HG03469 (cell line): ENCODE measurements around the gene ZDHHC17.
A peak's percentile ranks its signal among the peaks of the same experiment; 100 is the strongest.
"Not testable (repeated sequence)": the region's sequence is repeated elsewhere in the genome, so short reads cannot be mapped to it uniquely, and the experiment has no call there.

Experiments used
- ATAC-seq: cut with Tn5 transposase; IDR thresholded peaks from one replicate; pipeline ENCODE4 v1.9.1; 2021; ENCODE audit warnings: mild to moderate bottlenecking, moderate library complexity, moderate number of reproducible peaks; ENCODE audit not compliant: unreplicated experiment

ZDHHC17 gene

DNA sequence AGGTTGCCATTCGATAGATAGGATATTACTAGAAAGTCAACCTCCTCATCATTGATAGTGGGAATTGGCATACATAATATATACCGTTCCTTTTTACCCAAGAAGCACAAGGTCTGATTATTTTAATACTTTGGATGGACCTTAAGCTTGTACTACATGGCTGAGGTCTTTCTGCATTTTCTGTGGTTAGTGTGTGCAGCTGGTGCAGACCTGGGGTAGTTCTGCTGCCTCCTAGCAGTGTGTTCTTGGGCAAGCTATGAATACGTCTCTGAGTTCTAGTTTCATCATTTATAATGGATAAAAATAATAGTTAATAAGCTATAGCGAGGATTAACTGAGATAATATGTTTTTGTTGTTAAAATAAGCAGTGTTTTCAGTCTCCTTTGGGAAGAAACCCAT, 2.2 kb downstream of the ZDHHC17 start:
- ATAC-seq: no peak

DNA sequence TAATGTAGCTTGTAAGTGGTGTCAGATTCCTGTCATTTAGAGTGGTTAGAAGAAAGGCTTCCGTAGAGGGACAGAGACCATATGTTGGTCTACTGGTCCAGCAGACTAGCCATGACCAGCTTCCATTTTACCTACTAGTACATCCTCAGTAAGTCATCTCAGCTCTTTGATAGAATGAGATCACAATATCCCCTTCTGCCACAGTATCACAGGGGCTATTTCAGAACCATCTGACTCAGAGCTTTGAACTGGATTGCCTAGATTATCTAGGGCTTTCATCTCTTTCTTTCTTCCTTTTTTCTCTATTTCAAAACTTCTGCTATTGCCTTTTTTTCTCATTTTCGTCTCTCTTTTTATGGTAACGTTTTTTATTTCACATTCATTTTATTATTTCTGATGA, 4.7 kb downstream of the ZDHHC17 start:
- no peak for ATAC-seq

DNA sequence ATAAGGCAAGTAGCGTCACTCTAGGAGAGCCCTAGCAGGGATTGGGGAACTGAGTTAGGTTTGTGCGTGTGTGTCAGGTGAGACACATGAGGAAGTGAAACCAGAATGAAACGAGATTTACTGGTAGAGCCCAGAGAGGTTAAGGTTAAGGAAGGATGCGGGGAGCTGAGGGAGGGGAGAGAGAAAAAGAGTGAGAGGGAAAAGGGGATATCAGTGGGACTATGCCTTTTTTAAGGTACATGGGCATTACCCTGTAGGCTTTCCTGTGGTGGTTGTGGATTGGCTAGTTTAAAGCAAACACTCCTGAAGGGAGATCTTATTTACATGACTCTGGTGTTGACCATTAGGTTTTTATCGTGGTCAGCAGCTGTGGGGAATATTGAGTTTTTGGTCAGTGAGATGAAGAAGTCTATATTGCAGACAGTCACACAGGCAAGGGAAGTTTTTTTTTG, 13.9 kb downstream of the ZDHHC17 start:
- peak; percentile 100 for ATAC-seq

DNA sequence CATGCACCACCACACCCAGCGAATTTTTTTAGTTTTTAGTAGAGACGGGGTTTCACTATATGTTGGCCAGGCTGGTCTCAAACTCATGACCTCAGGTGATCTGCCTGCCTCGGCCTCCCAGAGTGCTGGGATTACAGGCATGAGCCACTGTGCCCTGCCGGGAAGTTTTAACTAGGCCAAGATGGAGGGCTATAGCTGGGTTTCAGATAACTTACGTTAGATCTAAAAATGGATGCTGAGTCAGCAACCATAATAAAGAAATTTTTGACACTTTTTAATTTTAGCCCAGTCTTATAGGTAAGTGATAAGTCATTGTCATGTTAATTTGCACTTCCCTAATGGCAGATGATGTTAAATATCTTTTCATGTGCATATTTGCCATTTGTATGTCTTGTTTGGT, 14.4 kb downstream of the ZDHHC17 start:
- no peak for ATAC-seq

DNA sequence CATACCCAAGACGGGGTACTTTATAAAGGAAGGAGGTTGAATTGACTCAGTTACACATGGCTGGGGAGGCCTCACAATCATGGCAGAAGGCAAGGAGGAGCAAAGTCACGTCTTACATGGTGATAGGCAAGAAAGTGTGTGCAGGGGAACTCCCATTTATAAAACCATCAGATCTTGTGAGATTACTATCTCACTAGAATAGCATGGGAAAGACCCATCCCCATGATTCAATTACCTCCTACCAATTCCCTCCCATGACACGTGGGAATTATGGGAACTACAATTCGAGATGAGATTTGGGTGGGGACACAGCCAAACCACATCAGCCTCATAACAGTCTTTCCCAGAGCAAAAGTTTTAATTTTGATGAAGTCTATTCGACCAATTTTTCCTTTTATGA, 15.4 kb downstream of the ZDHHC17 start:
- not testable (repeated sequence) for ATAC-seq

DNA sequence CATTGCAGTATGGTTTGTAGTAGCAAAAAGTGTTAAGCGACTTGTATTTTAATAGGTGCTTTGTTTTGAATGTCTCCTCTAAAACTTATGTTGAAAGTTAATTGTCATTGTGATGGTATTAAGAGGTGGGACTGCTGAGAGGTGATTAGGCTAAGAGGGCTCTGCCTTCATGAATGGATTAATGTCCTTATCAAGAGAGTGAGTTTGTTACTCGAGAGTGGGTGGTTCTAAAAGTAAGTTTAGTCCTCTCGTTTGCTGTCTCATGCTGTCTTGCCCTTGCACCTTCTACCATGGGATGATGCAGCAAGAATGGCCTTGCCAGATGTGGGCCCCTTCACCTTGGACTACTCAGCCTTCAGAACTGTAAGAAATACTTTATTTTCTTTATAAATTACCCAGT, 17.4 kb downstream of the ZDHHC17 start:
- ATAC-seq: no peak

DNA sequence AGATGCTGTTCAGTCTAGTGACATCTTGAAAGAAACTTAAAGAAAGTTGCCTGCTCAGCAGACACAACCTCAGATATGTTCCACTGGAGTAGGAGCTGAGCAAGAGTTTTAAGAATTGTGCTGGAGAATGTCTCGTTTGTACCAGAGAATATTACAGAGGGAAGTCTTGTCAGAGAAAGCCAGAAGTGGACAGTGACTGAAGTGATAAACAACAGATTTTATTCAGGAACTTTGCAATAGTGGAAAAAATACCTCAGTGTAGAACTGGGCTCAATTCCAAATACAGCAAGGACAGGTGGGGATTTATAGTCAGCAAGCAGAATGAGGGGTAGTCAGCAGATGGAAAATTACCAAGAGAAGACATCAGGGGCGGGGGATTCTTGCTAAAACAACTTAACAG, 18.6 kb downstream of the ZDHHC17 start:
- no peak for ATAC-seq

DNA sequence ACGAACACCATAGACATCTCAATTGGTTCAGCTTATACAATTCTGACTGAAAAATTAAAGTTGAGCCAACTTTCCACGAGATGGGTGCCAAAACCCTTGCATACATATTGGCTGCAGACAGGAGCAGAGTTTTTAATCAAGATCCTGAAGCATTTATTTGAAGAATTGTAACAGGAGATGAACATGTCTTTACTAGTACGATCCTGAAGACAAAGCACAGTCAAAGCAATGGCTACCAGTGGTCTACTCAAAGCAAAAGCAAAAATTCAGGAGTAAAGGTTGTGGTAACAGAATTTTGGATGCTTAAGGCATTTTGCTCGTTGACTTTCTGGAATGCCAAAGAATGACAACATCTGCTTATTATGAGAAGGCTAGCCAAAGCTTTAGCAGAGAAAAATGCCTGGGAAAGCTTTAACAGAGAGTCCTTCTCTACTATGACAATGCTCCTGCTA, 20.7 kb downstream of the ZDHHC17 start:
- no peak for ATAC-seq

DNA sequence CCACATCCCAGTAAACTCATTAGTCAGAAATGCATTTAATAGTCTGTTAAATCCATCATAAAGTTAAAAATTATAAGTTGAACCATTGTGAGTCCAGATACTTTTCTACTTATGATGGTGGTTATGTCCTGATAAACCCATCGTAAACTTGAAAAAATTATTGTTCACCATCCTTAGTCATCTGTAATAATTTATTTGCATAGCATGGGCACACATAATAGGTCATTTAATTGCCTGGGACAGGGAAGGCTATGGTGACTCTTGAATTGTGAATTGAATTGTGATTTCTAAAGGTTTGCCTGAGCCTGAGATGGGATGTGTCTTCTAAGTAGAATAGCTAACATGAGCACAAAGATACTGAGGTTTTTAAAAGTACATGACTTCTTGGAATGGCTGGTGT, 21.5 kb downstream of the ZDHHC17 start:
- no peak for ATAC-seq

DNA sequence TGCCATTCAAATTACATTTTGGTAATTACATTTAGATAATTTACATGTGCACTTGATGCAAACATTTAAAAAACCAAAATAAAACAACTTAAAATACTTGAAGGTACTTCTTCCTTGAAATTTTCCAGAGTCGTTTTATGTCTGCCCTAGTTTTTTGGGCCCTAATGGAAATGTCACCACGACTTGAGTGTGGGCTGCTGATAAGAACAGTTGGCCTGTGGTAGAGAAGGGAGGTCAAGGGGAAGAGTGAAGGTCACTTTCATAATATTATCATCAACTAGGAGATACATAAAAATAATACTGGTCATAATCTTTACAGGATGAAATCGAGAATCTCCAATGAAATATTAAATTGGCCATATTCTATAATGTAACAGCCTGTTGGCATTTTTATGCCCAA, 23.1 kb downstream of the ZDHHC17 start:
- ATAC-seq: no peak

DNA sequence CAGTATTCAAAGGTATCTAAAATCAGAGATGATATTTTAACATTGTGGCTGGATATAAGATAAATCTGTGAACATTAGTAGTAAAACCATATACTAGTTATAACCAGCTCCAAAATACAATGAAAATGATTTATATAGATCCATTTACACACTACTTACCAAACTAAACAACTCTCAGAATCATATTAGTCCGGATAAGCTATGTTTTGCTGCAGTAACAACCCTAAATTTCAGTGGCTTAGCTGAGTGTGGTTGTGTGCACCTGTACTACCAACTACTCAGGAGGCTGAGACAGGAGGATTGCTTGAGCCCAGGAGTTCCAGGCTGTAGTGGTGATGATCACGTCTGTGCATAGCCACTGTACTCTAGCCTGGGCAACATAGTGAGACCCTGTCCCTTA, 23.8 kb downstream of the ZDHHC17 start:
- ATAC-seq: no peak

DNA sequence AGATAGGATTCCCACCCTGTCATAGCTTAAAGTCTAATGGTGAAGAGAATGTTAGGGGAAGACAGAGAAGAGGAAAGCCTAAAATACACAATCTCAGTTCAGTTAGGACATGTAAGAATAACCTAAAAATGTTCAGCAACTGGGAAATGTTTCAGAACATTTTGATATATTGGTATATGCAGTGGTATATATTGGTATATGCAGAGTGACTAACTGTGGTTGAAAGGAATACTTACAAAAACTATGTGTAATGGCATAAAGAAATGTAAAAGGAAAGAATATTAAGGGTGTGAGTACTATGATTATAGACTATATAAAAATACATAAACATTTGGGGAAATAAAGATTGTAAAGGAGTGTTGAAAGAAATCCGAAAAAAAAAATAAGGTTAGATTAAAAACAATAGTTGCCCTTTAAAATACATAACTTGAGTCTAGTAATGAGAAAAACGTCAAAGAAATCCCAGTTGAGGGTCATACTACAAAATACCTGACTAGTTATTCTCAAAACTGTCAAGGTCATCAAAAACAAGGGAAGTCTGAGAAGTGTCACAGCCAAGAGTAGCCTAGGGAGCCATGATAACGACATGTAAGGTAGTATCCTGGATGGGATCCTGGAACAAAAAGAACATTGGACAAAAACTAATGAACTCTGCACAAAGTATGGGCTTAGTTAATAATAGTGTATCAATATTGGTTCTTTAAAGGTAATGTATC, 25.6 kb downstream of the ZDHHC17 start:
- no peak for ATAC-seq

DNA sequence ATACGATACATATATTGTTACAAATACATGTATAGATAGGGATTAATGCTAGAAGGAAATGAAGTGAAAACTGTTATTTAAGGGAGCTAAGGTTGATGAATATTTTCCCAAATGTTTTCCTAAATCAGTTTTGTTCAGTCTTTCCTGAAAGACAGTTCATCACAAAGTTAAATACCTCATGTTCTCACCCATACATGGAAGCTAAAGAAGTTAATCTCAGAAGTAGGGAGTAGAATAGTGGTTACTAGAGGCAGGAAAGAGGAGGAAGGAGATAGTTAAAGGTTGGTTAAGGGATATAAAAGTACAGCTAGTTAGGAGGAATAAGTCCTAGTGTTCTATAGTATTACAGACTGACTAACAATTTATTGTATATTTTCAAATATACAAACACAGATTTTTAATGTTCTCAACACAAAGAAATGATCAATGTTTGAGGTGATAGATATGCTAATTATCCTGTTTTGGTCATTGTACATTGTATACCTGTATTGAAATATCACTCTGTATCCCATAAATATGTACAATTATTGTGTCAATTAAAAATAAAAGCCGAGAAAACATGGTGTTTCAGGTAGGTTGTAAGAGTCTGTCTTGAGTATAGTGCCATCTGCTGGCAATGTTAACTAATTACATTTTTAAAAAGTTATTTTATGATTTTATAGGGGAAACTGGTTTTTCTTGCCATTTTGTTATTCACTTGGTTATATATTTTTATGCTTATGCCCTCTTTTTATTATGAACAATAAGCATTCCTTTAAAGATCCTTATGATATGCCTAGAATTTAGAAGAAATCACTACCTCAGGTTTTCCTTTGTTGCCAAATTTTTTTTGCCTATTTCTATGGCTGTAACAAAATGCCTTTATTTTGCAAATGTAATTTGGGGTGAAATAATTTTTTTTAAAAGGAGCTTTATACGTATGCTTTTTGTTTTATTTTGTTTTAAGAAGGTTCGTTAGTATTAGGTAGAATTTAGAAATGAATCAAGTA, 26.9 kb downstream of the ZDHHC17 start:
- no peak for ATAC-seq

DNA sequence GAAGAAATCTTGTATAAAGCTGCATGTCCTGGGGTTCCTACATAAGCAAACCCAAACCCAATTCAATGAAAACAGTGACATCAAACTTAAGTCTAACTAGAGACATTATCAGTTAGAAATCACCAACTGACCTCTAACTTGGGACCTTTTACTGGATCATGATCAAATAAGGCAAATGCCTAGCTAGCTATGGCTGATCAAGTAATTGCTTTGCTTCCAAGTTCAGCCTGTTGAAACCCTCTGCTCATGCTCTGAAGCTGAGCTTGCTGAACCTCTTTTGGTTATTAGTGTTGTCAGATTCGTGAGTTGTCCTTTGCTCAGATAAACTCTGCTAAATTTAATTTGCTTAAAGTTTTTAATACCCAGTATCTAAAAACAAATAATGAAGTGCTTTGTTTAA, 28.9 kb downstream of the ZDHHC17 start:
- no peak for ATAC-seq

DNA sequence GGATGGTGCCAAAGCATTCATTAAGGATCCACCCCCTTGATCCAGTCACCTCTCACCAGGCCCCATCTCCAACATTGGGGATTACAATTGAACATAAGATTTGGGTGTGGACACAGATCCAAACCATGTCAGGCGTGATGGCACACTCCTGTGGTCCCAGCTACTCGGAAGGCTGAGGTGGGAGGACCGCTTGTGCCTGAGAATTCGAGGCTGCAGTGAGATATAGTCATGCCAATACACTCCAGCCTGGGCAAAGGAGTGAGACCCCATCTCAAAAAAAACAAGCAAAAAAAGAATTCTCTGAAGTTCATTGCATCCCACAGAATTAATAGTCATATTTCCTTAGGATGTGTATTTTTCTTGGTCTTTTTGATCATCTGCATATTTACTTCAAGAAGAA, 34.9 kb downstream of the ZDHHC17 start:
- no peak for ATAC-seq

DNA sequence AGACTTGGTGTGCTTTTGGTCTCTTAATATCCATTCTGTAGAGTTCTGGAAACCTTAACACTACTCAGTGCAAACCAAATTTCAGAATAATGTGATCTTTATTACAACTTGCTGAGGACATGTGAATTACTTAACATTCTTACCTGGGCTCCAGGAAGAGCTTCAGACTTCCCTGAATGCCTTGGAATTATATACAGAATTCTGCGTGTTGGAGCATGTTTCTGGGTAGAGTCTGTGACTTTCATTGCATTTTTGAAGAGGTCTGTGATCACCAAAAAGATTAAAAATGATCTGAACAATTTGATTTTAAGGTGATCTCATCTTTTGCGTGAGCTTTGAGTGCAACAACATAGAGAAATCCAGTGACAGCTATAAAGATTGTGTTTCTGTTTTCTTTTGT, 35.4 kb downstream of the ZDHHC17 start:
- no peak for ATAC-seq

DNA sequence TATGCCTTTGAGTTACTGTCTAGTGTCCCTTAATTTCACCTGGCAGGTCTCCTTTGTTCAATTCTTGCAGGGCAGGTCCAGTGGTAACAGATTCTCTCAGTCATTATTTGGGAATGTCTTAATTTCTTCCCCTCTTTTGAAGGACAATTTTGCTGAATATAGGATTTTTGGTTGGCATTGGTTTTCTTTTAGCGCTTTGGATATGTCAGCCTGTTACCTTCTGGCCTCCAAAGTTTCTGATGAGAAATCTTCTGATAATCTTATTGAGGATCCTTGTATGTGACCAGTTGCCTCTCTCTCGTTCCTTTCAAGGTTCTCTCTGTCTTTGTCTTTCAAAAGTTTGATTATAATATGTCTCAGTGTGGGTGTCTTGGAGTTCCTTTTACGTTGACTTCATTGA, 38.1 kb downstream of the ZDHHC17 start:
- no peak for ATAC-seq

DNA sequence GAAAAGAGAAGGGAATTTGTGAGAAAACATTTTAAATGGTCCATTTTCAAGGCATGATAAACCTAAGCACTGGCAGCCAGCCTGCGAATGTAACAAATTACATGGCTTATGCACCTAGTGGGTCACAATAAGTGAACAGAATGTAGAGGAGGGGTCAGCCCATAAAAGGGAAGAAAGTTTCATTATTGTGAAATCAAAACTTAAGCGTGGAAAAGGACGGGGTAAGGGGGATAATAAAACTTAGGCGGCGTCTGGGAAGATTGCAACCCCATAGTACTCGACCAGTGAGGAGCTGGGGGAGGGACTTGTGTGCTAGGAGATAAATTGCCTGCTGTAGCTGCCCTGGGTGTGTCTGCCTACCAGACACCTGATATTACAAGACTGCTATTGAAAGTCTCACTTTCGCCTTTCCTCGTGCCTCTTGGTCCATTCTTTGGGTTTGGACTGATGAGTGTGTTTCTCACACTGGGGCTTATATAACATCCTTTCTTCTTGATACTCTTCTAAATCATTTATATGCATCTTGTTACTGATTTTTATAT, 40.6 kb downstream of the ZDHHC17 start:
- ATAC-seq: no peak

DNA sequence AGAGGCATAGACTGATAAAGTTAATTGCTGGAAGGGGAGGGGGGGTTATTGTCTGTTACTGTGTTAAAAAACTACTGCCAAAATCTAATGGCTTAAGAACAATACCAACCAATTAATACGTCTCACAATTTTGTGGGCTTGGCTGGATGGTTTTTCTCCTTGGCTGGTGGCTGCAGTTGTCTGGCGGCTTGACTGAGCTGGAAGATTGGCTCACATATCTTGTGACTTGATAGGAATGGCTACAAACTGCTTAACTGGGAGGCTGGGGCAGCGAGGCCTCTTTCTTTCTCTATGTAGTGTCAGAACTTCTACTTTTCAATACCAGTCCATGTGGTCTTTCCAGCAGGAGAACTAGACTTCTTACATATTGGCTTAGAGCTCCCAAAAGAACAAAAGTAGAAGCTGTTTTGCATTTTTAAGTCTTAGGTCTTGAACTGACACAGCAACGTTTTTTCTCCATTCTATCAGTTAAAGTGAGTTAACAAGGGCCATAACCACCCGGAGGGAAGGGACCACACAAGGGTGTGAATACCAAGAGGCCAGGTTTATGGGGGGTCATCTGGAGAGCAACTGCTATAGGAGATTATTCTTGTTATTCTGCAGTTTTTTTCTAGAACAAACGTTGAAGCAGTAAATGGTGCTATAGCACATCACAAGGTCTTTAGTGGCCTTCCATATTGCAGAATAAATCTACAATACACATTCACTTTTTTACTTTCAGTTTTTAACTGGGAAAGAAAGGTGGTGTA, 46.9 kb downstream of the ZDHHC17 start:
- ATAC-seq: no peak

DNA sequence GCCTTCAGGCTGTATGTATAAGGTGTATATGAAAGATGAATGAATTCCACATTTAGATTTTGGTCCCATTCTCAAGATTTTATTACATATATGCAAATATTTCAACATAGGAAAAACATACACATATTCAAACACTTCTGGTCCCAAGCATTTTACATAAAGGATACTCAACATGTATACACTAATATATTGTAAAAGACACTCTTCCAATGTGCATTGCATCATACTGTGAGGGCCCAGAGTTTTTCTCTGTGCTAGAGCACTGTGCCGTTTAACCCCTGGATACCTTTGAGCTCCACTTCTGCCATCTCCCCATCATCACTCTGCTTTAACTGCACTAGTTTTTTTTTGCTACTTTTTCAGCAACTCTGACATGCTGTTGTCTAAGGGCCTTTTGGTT, 48.1 kb downstream of the ZDHHC17 start:
- ATAC-seq: no peak

DNA sequence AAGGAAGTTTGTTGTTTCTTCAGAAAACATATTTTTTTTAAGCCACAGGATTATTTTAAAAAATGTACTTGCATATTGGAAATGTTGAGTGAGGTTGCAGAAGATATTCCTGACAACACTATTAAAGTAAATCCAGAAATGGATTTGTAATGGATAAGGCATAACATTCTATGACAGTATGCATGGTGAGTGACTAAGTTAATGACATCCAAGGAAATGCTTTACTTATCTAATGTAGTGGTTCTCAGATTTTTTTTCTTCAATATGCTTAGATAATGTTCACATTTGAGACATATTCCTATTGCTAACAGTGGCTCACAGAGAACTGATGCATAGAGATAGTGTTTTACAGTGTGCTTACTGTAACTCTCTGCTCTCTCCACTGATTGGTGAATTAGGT, 49.4 kb downstream of the ZDHHC17 start:
- no peak for ATAC-seq
